Hepatocyte (in vitro differentiated cells): ENCODE results near the gene ITGBL1.

ENCODE experiments used
- CTCF ChIP-seq: fragments of 200-600 bp; sonication (generic); IDR thresholded peaks from 2 replicates; pipeline ENCODE4 v1.5.1; 2016; ENCODE audit warnings: antibody characterized with exemption, mild to moderate bottlenecking; ENCODE audit not compliant: poor library complexity
- EZH2 ChIP-seq: fragments of 200-600 bp; sonication (generic); IDR thresholded peaks from 2 replicates; pipeline ENCODE4 v1.6.1; 2016; ENCODE audit warnings: antibody characterized with exemption, mild to moderate bottlenecking, borderline replicate concordance
- EZH2phosphoT487 ChIP-seq: fragments of 200-600 bp; sonication (generic); IDR thresholded peaks from one replicate; pipeline ENCODE4 v1.6.1; 2018; ENCODE audit warnings: antibody characterized with exemption, mild to moderate bottlenecking, low read depth, moderate library complexity; ENCODE audit not compliant: unreplicated experiment, severe bottlenecking

GRCh38 chr13:101481421-101481820, 28.9 kb downstream of the ITGBL1 start:
- TF ChIP-seq CTCF, result no peak
- TF ChIP-seq EZH2, result no peak
- TF ChIP-seq EZH2phosphoT487, result no peak
